ENCODE measurements around the gene ADAMTSL5. TPM values are rescaled to one million over a fixed set of nuclear protein-coding genes. Genes with fewer than 3 reads are reported as not detected.

The ADAMTSL5 gene
- polyA plus RNA-seq, 2 donors = 10.9 to 13.0 TPM

DNA sequence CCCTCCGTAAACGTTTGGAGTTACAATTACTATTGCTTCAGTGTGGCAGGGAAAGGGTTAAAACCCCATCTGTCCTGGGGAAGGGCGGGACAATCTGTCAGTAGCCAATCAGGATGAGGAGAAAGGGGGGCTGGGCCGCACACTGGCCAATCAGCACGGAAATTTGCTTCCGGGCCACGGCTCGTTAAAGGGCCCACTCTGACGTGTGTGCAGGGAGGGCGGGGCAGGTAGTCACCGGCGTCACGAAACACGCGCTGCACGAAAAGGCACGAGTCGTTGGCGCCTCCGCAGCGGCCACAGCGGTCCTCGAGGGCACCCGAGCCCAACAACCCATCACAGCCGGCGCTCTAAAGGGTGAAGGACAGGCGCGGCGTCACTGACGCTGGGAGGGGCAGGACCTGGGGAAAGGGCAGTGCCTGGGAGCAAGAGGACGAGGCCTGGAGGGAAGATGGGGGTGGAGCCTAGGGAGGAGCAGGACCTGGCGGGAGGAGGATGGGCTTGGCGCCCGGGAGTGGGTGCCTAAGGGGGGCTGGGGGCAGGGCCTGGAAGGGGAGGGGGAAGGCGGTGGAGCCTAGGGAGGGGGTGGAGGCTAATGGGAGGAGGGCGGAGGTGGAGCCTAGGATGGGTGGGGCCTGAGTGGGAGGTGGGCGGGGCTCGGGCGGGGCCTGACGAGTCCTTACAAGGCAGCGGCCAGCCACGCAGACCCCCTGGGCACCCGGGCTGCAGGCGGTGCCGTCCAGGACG lies 4.9 kb downstream of the ADAMTSL5 start:
- WGBS, 2 donors = 1 to 2% methylated on average over 39 to 46 of the region's 46 CpGs
- Histone ChIP-seq H3K9me3 (ENCODE audit: control insufficient read depth in 2 of 2, insufficient read depth in 1 of 2, low read depth in 1 of 2, low read length in 1 of 2) (no peaks in the 10 kb centered on the region), H3K36me3 (ENCODE audit: control insufficient read depth in 2 of 2, insufficient read depth in 2 of 2, low read length in 1 of 2) (no peaks in the 10 kb centered on the region), H3K4me3 (ENCODE audit: low read depth in 1 of 2, low read length in 2 of 2) (peak overlapping the region in 1 of 2 donors; percentile 34), H3K27ac (ENCODE audit: low read depth in 2 of 2, low read length in 1 of 2) (peak overlapping the region; percentile 75 to 88), H3K27me3 (ENCODE audit: control insufficient read depth in 1 of 2, insufficient read depth in 2 of 2, low read length in 2 of 2) (peaks cover 0 to under 1% of the 10 kb centered on the region in 2 donors), H3K4me1 (ENCODE audit: control insufficient read depth in 2 of 2, insufficient read depth in 2 of 2, low read length in 1 of 2) (peaks cover 11 to 33% of the 10 kb centered on the region in 2 donors)

- Histone ChIP-seq H3K9me3 (ENCODE audit: control insufficient read depth in 2 of 2, insufficient read depth in 1 of 2, low read depth in 1 of 2, low read length in 1 of 2) (no peaks in the 10 kb centered on the region), H3K27ac (ENCODE audit: low read depth in 2 of 2, low read length in 1 of 2) (peak overlapping the region; percentile 75 to 88), H3K36me3 (ENCODE audit: control insufficient read depth in 2 of 2, insufficient read depth in 2 of 2, low read length in 1 of 2) (no peaks in the 10 kb centered on the region), H3K27me3 (ENCODE audit: control insufficient read depth in 1 of 2, insufficient read depth in 2 of 2, low read length in 2 of 2) (peaks cover 0 to 4% of the 10 kb centered on the region in 2 donors), H3K4me3 (ENCODE audit: low read depth in 1 of 2, low read length in 2 of 2) (no peak overlapping the region), H3K4me1 (ENCODE audit: control insufficient read depth in 2 of 2, insufficient read depth in 2 of 2, low read length in 1 of 2) (peaks cover 11 to 31% of the 10 kb centered on the region in 2 donors)
- 62 to 68% methylated on average over 23 of the region's 23 CpGs for WGBS, 2 donors
Measured at GRCh38 chr19:1507192-1507660, 5.6 kb downstream of the ADAMTSL5 start.

DNA sequence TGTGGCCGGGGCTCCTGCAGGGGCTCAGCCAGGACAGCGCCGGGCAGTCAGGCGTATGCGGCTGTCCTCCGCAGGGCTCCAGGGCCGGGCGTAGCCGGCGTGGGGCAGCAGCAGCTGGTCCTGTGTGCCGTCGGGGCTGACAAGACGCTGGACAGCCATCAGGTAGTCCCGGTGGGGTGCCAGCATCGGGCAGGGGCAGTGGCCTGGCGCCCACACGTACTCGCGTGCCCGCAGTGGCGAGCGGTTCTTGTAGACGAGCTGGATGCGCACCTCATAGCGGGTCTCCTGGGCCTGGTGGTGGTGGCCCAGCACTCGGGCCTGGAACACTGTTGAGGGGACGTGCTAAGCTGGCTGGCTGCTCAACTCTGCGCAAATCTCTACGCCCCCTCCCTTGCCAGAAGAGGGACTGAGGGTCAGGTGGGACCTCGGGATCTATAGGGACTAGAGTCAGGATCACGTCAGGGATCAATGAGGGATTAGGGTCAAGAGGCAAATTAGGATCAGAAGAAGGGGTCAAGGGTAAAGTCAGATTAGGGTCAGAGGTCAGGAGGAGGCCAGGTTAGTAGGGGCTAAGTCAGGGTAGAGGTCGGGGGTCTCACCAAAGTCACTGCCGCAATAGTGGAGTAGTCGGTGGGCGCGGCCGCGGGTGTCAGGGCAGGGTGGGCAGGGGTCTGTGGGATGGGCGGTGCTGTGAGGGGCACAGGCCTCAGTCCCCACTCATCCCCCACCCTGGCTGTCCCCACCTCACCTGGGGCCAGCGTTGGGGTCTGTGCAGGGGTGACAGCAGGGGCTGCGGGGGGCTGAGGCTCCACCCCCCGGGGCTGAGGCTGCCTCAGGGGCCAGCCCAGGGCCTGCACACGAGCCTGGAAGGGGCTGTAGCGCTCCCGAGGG lies 6.6 kb downstream of the ADAMTSL5 start:
- Histone ChIP-seq H3K27me3 (ENCODE audit: control insufficient read depth in 1 of 2, insufficient read depth in 2 of 2, low read length in 2 of 2) (peaks cover 0 to 4% of the 10 kb centered on the region in 2 donors), H3K4me3 (ENCODE audit: low read depth in 1 of 2, low read length in 2 of 2) (no peak overlapping the region), H3K4me1 (ENCODE audit: control insufficient read depth in 2 of 2, insufficient read depth in 2 of 2, low read length in 1 of 2) (peaks cover 6 to 26% of the 10 kb centered on the region in 2 donors), H3K36me3 (ENCODE audit: control insufficient read depth in 2 of 2, insufficient read depth in 2 of 2, low read length in 1 of 2) (no peaks in the 10 kb centered on the region), H3K27ac (ENCODE audit: low read depth in 2 of 2, low read length in 1 of 2) (no peak overlapping the region), H3K9me3 (ENCODE audit: control insufficient read depth in 2 of 2, insufficient read depth in 1 of 2, low read depth in 1 of 2, low read length in 1 of 2) (no peaks in the 10 kb centered on the region)
- WGBS, 2 donors = 89 to 93% methylated on average over 43 to 45 of the region's 45 CpGs

GRCh38 chr19:1505012-1505411 lies 7.8 kb downstream of the ADAMTSL5 start:
- 77 to 82% methylated on average over 8 of the region's 8 CpGs for WGBS, 2 donors
- Histone ChIP-seq H3K36me3 (ENCODE audit: control insufficient read depth in 2 of 2, insufficient read depth in 2 of 2, low read length in 1 of 2) (no peaks in the 10 kb centered on the region), H3K27ac (ENCODE audit: low read depth in 2 of 2, low read length in 1 of 2) (no peak overlapping the region), H3K4me3 (ENCODE audit: low read depth in 1 of 2, low read length in 2 of 2) (no peak overlapping the region), H3K27me3 (ENCODE audit: control insufficient read depth in 1 of 2, insufficient read depth in 2 of 2, low read length in 2 of 2) (peaks cover 0 to 4% of the 10 kb centered on the region in 2 donors), H3K4me1 (ENCODE audit: control insufficient read depth in 2 of 2, insufficient read depth in 2 of 2, low read length in 1 of 2) (peaks cover 6 to 21% of the 10 kb centered on the region in 2 donors), H3K9me3 (ENCODE audit: control insufficient read depth in 2 of 2, insufficient read depth in 1 of 2, low read depth in 1 of 2, low read length in 1 of 2) (no peaks in the 10 kb centered on the region)

GRCh38 chr19:1503925-1504773 lies 8.7 kb downstream of the ADAMTSL5 start:
- H3K36me3 ChIP-seq (ENCODE audit: control insufficient read depth in 2 of 2, insufficient read depth in 2 of 2, low read length in 1 of 2) = no peaks in the 10 kb centered on the region
- peaks cover 0 to 4% of the 10 kb centered on the region in 2 donors for H3K27me3 ChIP-seq (ENCODE audit: control insufficient read depth in 1 of 2, insufficient read depth in 2 of 2, low read length in 2 of 2)
- H3K4me3 ChIP-seq (ENCODE audit: low read depth in 1 of 2, low read length in 2 of 2) = no peak overlapping the region
- WGBS, 2 donors = 53% methylated on average over 23 of the region's 23 CpGs
- H3K9me3 ChIP-seq (ENCODE audit: control insufficient read depth in 2 of 2, insufficient read depth in 1 of 2, low read depth in 1 of 2, low read length in 1 of 2) = no peaks in the 10 kb centered on the region
- H3K27ac ChIP-seq (ENCODE audit: low read depth in 2 of 2, low read length in 1 of 2) = no peak overlapping the region
- peaks cover 6 to 17% of the 10 kb centered on the region in 2 donors for H3K4me1 ChIP-seq (ENCODE audit: control insufficient read depth in 2 of 2, insufficient read depth in 2 of 2, low read length in 1 of 2)

DNA sequence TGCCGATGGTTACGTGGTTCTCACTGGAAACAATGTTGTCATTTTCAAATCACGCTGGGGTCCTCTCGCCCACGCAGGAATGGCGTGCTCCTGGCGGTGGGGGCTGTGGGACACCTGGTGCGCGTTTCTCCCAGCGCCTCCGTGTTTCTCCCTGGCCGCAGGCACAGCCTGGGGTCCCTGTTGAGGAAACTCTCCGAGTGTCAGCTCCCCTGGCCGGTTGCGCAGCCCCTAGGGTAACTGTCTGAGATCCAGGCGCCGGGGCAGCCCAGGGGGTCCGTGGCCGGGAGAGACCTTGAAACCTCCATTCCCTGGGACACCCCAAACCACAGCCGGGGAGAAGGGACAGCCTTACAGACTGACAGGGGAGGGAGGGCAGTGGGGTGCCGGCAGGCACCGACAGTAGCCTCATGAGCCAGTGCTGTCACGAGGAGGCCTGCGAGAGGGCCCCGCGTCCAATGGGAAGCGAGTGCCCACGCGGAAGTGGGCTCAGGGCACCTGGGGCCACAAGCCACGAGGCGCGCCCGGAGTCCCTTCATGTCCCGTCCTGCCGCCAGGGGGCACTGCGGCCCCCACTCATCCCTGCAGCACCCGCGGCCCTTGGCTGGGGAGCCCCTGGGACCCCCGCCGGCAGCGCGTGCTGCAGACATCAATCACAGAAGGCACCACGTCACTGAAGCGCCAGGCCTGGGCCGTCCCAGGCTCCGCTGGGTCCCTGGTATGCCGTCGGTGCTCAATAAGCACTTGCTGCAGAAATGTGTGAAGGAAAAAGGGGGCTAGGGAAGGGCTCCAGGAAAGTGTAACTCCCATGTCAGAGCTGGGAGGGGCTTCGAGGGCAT lies 9.5 kb downstream of the ADAMTSL5 start:
- H3K27me3 ChIP-seq (ENCODE audit: control insufficient read depth in 1 of 2, insufficient read depth in 2 of 2, low read length in 2 of 2) = peaks cover 0 to 4% of the 10 kb centered on the region in 2 donors
- H3K9me3 ChIP-seq (ENCODE audit: control insufficient read depth in 2 of 2, insufficient read depth in 1 of 2, low read depth in 1 of 2, low read length in 1 of 2) = no peaks in the 10 kb centered on the region
- no peaks in the 10 kb centered on the region for H3K36me3 ChIP-seq (ENCODE audit: control insufficient read depth in 2 of 2, insufficient read depth in 2 of 2, low read length in 1 of 2)
- peaks cover 6 to 15% of the 10 kb centered on the region in 2 donors for H3K4me1 ChIP-seq (ENCODE audit: control insufficient read depth in 2 of 2, insufficient read depth in 2 of 2, low read length in 1 of 2)
- no peak overlapping the region for H3K27ac ChIP-seq (ENCODE audit: low read depth in 2 of 2, low read length in 1 of 2)
- WGBS, 2 donors = 7 to 10% methylated on average over 43 to 49 of the region's 49 CpGs
- no peak overlapping the region for H3K4me3 ChIP-seq (ENCODE audit: low read depth in 1 of 2, low read length in 2 of 2)

DNA sequence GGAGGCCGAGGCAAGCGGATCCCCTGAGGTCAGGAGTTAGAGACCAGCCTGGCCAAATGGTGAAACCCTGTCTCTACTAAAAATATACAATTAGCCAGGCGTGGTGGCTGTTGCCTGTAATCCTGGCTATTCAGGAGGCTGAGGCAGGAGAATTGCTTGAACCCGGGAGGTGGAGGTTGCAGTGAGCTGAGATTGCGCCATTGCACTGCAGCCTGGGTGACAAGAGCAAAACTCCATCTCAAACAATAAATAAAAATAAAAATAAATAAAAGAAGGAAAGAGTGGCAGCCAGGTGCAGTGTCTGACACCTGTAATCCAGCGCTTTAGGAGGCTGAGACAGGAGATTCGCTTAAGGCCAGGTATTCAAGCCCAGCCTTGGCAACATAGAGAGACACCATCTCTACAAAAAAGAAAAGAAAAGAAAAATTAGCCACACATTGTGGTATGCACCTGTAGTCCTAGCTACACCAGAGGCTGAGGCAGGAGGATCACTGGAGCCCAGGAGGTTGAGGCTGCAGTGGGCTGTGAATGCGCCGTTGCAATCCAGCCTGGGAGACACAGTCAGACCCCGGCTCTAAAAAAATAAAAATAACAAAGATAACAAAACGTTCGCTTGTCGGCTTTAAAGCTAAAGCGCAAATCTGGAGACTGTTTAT lies 10.3 kb downstream of the ADAMTSL5 start:
- no peak overlapping the region for H3K4me3 ChIP-seq (ENCODE audit: low read depth in 1 of 2, low read length in 2 of 2)
- no peaks in the 10 kb centered on the region for H3K9me3 ChIP-seq (ENCODE audit: control insufficient read depth in 2 of 2, insufficient read depth in 1 of 2, low read depth in 1 of 2, low read length in 1 of 2)
- 58 to 63% methylated on average over 14 of the region's 14 CpGs for WGBS, 2 donors
- H3K4me1 ChIP-seq (ENCODE audit: control insufficient read depth in 2 of 2, insufficient read depth in 2 of 2, low read length in 1 of 2) = peaks cover 6 to 14% of the 10 kb centered on the region in 2 donors
- H3K36me3 ChIP-seq (ENCODE audit: control insufficient read depth in 2 of 2, insufficient read depth in 2 of 2, low read length in 1 of 2) = no peaks in the 10 kb centered on the region
- peaks cover 0 to 4% of the 10 kb centered on the region in 2 donors for H3K27me3 ChIP-seq (ENCODE audit: control insufficient read depth in 1 of 2, insufficient read depth in 2 of 2, low read length in 2 of 2)
- no peak overlapping the region for H3K27ac ChIP-seq (ENCODE audit: low read depth in 2 of 2, low read length in 1 of 2)

- Histone ChIP-seq H3K4me3 (ENCODE audit: low read depth in 1 of 2, low read length in 2 of 2) (no peak overlapping the region), H3K27ac (ENCODE audit: low read depth in 2 of 2, low read length in 1 of 2) (no peak overlapping the region), H3K36me3 (ENCODE audit: control insufficient read depth in 2 of 2, insufficient read depth in 2 of 2, low read length in 1 of 2) (no peaks in the 10 kb centered on the region), H3K27me3 (ENCODE audit: control insufficient read depth in 1 of 2, insufficient read depth in 2 of 2, low read length in 2 of 2) (peaks cover 0 to 4% of the 10 kb centered on the region in 2 donors), H3K4me1 (ENCODE audit: control insufficient read depth in 2 of 2, insufficient read depth in 2 of 2, low read length in 1 of 2) (peaks cover 8 to 15% of the 10 kb centered on the region in 2 donors), H3K9me3 (ENCODE audit: control insufficient read depth in 2 of 2, insufficient read depth in 1 of 2, low read depth in 1 of 2, low read length in 1 of 2) (no peaks in the 10 kb centered on the region)
- 32 to 38% methylated on average over 9 of the region's 9 CpGs for WGBS, 2 donors
Measured at GRCh38 chr19:1501200-1501595, 11.6 kb downstream of the ADAMTSL5 start.

Measured in esophagus (tissue), 2 donors.